SK-N-SH (cell line): ENCODE data around the gene FAAP20. TPM values are rescaled to one million over a fixed set of nuclear protein-coding genes. Genes with fewer than 3 reads are reported as not detected.

Experiments
- CTCF ChIA-PET: fragments of 300-600, 350-600 bp; formaldehyde crosslinking; extraction: SDS; loops from one replicate; lab custom pipeline; 2021; lab: Yijun Ruan, JAX
- POLR2A ChIA-PET: fragments of 350-600 bp; sonication (Branson Sonifier 250); formaldehyde crosslinking; extraction: SDS; loops from one replicate; lab custom pipeline; 2020; ENCODE audit warnings: antibody characterized with exemption, inconsistent platforms; lab: Yijun Ruan, JAX
- DNase-seq: peaks from one replicate; pipeline ENCODE4 v3.0.0; 2012
- H2AFZ ChIP-seq: fragments of 200-600 bp; sonication (generic); 2 replicates; pipeline ENCODE4 v1.8.1; 2016; ENCODE audit warnings: antibody characterized with exemption, mild to moderate bottlenecking, low read depth
- H3F3A ChIP-seq: fragments of 200-600 bp; sonication (generic); replicated peaks from 2 replicates; pipeline ENCODE3; 2016; ENCODE audit warnings: antibody characterized with exemption, mild to moderate bottlenecking; ENCODE audit not compliant: insufficient read depth
- H3K27ac ChIP-seq, 2 experiments: fragments of 200-500 bp in 1 of 2; fragments of 200-600 bp in 1 of 2; sonication (Bioruptor generic) in 1 of 2; sonication (generic), shearing (Covaris generic) in 1 of 2; 2 replicates each; pipeline versions ENCODE4 v1.5.1 to v1.6.1; 2014 to 2016; ENCODE audit warnings: low read depth in 2 of 2, inconsistent platforms in 1 of 2, low read length in 1 of 2, mild to moderate bottlenecking in 1 of 2, mixed read lengths in 1 of 2
- H3K27me3 ChIP-seq: fragments of 200-600 bp; sonication (generic), shearing (Covaris generic); 2 replicates; pipeline ENCODE4 v1.6.1; 2016; ENCODE audit warnings: mixed run types; ENCODE audit not compliant: insufficient read depth
- H3K36me3 ChIP-seq, 2 experiments: fragments of 200-500 bp in 1 of 2; fragments of 200-600 bp in 1 of 2; sonication (Bioruptor generic) in 1 of 2; sonication (generic) in 1 of 2; replicated peaks in 1 of 2; 2 replicates each; pipeline versions ENCODE3 to v1.5.1; 2014 to 2016; ENCODE audit warnings: low read length in 1 of 2, mild to moderate bottlenecking in 1 of 2; ENCODE audit not compliant: insufficient read depth in 2 of 2, control insufficient read depth in 1 of 2
- H3K4me1 ChIP-seq, 2 experiments: fragments of 200-500 bp in 1 of 2; fragments of 200-600 bp in 1 of 2; sonication (Bioruptor generic) in 1 of 2; sonication (generic), shearing (Covaris generic) in 1 of 2; 2 replicates each; pipeline versions ENCODE4 v1.5.1 to v1.6.1; 2014 to 2016; ENCODE audit warnings: low read depth in 1 of 2, low read length in 1 of 2, mixed run types in 1 of 2; ENCODE audit not compliant: insufficient read depth in 2 of 2, control insufficient read depth in 1 of 2
- H3K4me2 ChIP-seq: fragments of 200-600 bp; sonication (generic), shearing (Covaris generic); 2 replicates; pipeline ENCODE4 v1.6.1; 2017; ENCODE audit warnings: mixed run types
- H3K4me3 ChIP-seq, 2 experiments: fragments of 200-500 bp in 1 of 2; fragments of 200-600 bp in 1 of 2; sonication (Bioruptor generic) in 1 of 2; sonication (generic), shearing (Covaris generic) in 1 of 2; 2 replicates each; pipeline versions ENCODE4 v1.5.1 to v1.8.1; 2014 to 2016; ENCODE audit warnings: low read depth in 2 of 2, inconsistent platforms in 1 of 2, low read length in 1 of 2, mild to moderate bottlenecking in 1 of 2, mixed read lengths in 1 of 2, moderate library complexity in 1 of 2
- H3K79me2 ChIP-seq: fragments of 200-600 bp; sonication (generic); 2 replicates; pipeline ENCODE4 v1.8.1; 2017; ENCODE audit warnings: mild to moderate bottlenecking; ENCODE audit not compliant: insufficient read depth
- H3K9ac ChIP-seq: fragments of 200-600 bp; sonication (generic); 2 replicates; pipeline ENCODE4 v1.6.1; 2017; ENCODE audit warnings: mixed run types
- H3K9me2 ChIP-seq: fragments of 200-600 bp; sonication (generic); 2 replicates; pipeline ENCODE4 v1.6.1; 2017; ENCODE audit warnings: mixed run types
- H3K9me3 ChIP-seq: fragments of 200-600 bp; sonication (generic); 2 replicates; pipeline ENCODE4 v1.6.1; 2017; ENCODE audit warnings: mixed run types, mild to moderate bottlenecking, moderate library complexity
- H4K20me1 ChIP-seq: fragments of 200-600 bp; sonication (generic); 2 replicates; pipeline ENCODE4 v1.6.1; 2017; ENCODE audit warnings: mild to moderate bottlenecking, mixed run types; ENCODE audit not compliant: insufficient read depth
- ELF1 ChIP-seq: IDR thresholded peaks from 2 replicates; pipeline ENCODE4 v1.4.0; 2012
- EZH2phosphoT487 ChIP-seq: fragments of 200-600 bp; sonication (generic); IDR thresholded peaks from 2 replicates; pipeline ENCODE4 v1.6.1; 2017; ENCODE audit warnings: low read depth, mixed run types, mild to moderate bottlenecking, antibody characterized with exemption, moderate library complexity, borderline replicate concordance
- FOXJ3 ChIP-seq: sonication (generic); formaldehyde crosslinking; IDR thresholded peaks from 2 replicates; pipeline ENCODE4 v1.5.1; 2020; ENCODE audit warnings: mild to moderate bottlenecking, missing genetic modification reagents
- GATA2 ChIP-seq: sonication (generic); formaldehyde crosslinking; IDR thresholded peaks from 2 replicates; pipeline ENCODE4 v1.5.0; 2020; ENCODE audit warnings: mild to moderate bottlenecking, missing genetic modification reagents
- JUND ChIP-seq: IDR thresholded peaks from 2 replicates; pipeline ENCODE4 v1.4.0; 2012
- MXI1 ChIP-seq: IDR thresholded peaks from 2 replicates; pipeline ENCODE4 v1.6.1; 2012; ENCODE audit warnings: mild to moderate bottlenecking, low read depth, low read length, improper control_type of control experiment
- NFIC ChIP-seq: IDR thresholded peaks from 2 replicates; pipeline ENCODE4 v1.4.0; 2012; ENCODE audit warnings: borderline replicate concordance
- NRF1 ChIP-seq: IDR thresholded peaks from 2 replicates; pipeline ENCODE4 v1.6.1; 2012; ENCODE audit warnings: low read depth, mild to moderate bottlenecking, low read length
- RAD21 ChIP-seq: IDR thresholded peaks from 2 replicates; pipeline ENCODE4 v1.6.1; 2012; ENCODE audit warnings: mild to moderate bottlenecking, low read length
- RCOR1 ChIP-seq: fragments of 150-350 bp; IDR thresholded peaks from 2 replicates; pipeline ENCODE4 v1.6.1; 2017; ENCODE audit warnings: antibody characterized with exemption, low read length
- SIN3A ChIP-seq: IDR thresholded peaks from 2 replicates; pipeline ENCODE4 v1.6.1; 2012; ENCODE audit warnings: low read depth, mild to moderate bottlenecking, low read length, moderate library complexity, borderline replicate concordance
- SMC3 ChIP-seq: IDR thresholded peaks from 2 replicates; pipeline ENCODE4 v1.6.1; 2012; ENCODE audit warnings: low read depth, low read length, improper control_type of control experiment
- TEAD4 ChIP-seq: IDR thresholded peaks from 2 replicates; pipeline ENCODE4 v1.4.0; 2012; ENCODE audit warnings: mild to moderate bottlenecking, borderline replicate concordance; ENCODE audit not compliant: insufficient read depth
- YY1 ChIP-seq: IDR thresholded peaks from 2 replicates; pipeline ENCODE4 v1.4.0; 2012; ENCODE audit warnings: low read depth, mild to moderate bottlenecking
- WGBS: methylation state at CpG from one replicate; pipeline ENCODE4 v1.1.6; 2017; ENCODE audit warnings: low lambda C conversion rate; 5-methylcytosine and 5-hydroxymethylcytosine counted together
- polyA plus RNA-seq, 3 experiments: library from polyadenylated mRNA; depleted of rRNA; stranded (reverse); fragments of >200 nt; gene quantifications; 2 replicates each; pipeline ENCODE4 v1.2.3, GENCODE V29; 2012
- TF ChIP-seq, protein P1 (sequence below): fragments of 150-350 bp; IDR thresholded peaks from 2 replicates; pipeline ENCODE4 v1.6.1; 2016; ENCODE audit warnings: mild to moderate bottlenecking, low read depth, low read length
- TF ChIP-seq, protein P2 (sequence below): fragments of 200-600 bp; sonication (generic); IDR thresholded peaks from 2 replicates; pipeline ENCODE4 v1.6.1; 2017; ENCODE audit warnings: antibody characterized with exemption, mild to moderate bottlenecking, moderate library complexity

Gene FAAP20
- polyA plus RNA-seq, 1 of the 3 experiments (the other 2 are of a cell fraction), result 58.3 TPM

DNA sequence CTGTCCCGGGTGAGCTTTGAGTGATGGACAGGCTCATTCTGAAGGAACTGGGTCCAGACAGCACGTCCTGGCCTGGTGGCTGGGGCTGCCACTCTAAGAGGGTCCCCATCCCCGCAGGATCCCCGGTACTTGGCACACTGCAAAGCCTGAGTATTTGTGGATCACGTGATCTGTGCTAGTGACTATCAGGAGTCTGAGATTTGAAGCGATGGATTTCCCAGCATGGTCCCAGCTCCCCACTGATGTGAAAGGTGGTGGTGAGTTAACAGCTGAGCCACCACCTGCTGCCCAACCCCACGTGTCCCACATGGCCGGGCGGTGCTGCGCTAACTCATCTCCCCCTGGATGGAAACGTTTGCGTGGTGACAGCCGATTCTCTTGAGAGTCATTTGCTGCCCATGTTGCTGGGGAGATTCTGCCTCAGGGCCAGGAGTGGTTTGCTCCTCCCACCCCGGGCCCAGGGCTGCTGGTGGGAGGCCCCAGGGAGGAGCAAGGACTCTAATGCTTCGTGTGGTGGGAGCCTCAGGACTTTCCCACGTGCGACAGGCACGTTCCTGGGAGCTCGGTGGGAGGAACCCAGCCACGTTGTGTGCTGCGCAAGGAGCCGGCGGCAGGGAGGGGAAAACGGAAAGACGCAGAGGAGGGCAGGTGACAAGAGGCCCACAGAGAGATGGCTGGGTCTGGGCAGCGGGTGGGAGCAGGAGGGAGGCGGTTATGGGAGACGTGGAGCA, 15.1 kb downstream of the FAAP20 start:
- H3K27ac ChIP-seq, result no peak overlapping the region; a peak in 1 of 4 replicates
- H3K27me3 ChIP-seq, result no peaks in the 10 kb centered on the region
- no peaks in the 10 kb centered on the region for H3K9me3 ChIP-seq
- H3K4me1 ChIP-seq, result peaks cover 0 to under 1% of the 10 kb centered on the region in 2 experiments; a peak in 1 of 4 replicates
- no peak overlapping the region for H3K9ac ChIP-seq
- no peak for DNase-seq
- H3K4me2 ChIP-seq, result no peak overlapping the region
- H3K4me3 ChIP-seq, result no peak overlapping the region
- TF ChIP-seq, protein P1, sequence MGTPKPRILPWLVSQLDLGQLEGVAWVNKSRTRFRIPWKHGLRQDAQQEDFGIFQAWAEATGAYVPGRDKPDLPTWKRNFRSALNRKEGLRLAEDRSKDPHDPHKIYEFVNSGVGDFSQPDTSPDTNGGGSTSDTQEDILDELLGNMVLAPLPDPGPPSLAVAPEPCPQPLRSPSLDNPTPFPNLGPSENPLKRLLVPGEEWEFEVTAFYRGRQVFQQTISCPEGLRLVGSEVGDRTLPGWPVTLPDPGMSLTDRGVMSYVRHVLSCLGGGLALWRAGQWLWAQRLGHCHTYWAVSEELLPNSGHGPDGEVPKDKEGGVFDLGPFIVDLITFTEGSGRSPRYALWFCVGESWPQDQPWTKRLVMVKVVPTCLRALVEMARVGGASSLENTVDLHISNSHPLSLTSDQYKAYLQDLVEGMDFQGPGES, result no peak
- TF ChIP-seq, protein P2, sequence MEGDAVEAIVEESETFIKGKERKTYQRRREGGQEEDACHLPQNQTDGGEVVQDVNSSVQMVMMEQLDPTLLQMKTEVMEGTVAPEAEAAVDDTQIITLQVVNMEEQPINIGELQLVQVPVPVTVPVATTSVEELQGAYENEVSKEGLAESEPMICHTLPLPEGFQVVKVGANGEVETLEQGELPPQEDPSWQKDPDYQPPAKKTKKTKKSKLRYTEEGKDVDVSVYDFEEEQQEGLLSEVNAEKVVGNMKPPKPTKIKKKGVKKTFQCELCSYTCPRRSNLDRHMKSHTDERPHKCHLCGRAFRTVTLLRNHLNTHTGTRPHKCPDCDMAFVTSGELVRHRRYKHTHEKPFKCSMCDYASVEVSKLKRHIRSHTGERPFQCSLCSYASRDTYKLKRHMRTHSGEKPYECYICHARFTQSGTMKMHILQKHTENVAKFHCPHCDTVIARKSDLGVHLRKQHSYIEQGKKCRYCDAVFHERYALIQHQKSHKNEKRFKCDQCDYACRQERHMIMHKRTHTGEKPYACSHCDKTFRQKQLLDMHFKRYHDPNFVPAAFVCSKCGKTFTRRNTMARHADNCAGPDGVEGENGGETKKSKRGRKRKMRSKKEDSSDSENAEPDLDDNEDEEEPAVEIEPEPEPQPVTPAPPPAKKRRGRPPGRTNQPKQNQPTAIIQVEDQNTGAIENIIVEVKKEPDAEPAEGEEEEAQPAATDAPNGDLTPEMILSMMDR, result no peak
- no peak for TF ChIP-seq SMC3
- H2AFZ ChIP-seq, result no peak overlapping the region
- no peaks in the 10 kb centered on the region for H3K9me2 ChIP-seq
- CTCF ChIA-PET, result no interaction called here
- H3K36me3 ChIP-seq, result peaks cover 0 to 3% of the 10 kb centered on the region in 2 experiments
- no peaks in the 10 kb centered on the region for H3F3A ChIP-seq
- 91% methylated on average over 25 of the region's 28 CpGs for WGBS
- POLR2A ChIA-PET, result interaction anchor here (0.9 kb wide), 1 partner anchor 11 kb away, joined by 4 read pairs; no protein-coding TSS in a partner anchor
- no peaks in the 10 kb centered on the region for H4K20me1 ChIP-seq
- no peaks in the 10 kb centered on the region for H3K79me2 ChIP-seq

DNA sequence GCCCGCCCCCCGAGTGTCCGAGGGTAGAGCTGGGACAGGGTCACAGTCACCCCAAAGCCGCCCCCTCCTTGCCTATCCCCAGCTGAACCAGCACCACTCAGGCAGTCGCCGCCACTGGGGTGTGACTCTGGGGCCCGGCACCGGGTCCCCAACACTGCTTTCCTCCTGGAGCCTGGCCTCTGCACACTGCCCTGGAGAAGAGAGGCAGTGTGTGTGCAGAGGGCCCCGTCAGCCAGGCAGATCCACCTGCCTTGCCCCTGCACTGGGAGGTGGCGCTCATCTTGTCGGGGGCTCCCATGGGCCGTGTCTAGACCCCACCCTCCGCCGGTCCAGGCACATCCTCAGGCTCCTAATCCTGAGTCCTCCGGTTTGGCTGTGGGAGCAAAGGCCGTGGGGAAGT, 15.7 kb downstream of the FAAP20 start:
- no peaks in the 10 kb centered on the region for H3F3A ChIP-seq
- no peaks in the 10 kb centered on the region for H3K9me2 ChIP-seq
- TF ChIP-seq RCOR1 (no peak), SMC3 (no peak), YY1 (no peak), NRF1 (no peak), TEAD4 (no peak), RAD21 (no peak), FOXJ3 (CRISPR knock-in tag) (no peak), SIN3A (no peak), JUND (no peak), EZH2phosphoT487 (no peak), MXI1 (no peak), ELF1 (no peak), GATA2 (CRISPR knock-in tag) (no peak), NFIC (no peak)
- TF ChIP-seq, protein P1, result no peak
- TF ChIP-seq, protein P2, result no peak
- no peaks in the 10 kb centered on the region for H4K20me1 ChIP-seq
- no peaks in the 10 kb centered on the region for H3K27me3 ChIP-seq
- H2AFZ ChIP-seq, result no peak overlapping the region
- ChIA-PET CTCF (no interaction called here), POLR2A (no interaction called here)
- H3K79me2 ChIP-seq, result no peaks in the 10 kb centered on the region
- no peak for DNase-seq
- H3K4me2 ChIP-seq, result no peak overlapping the region
- no peak overlapping the region for H3K4me3 ChIP-seq
- H3K4me1 ChIP-seq, result peaks cover 0 to 2% of the 10 kb centered on the region in 2 experiments; a peak in 1 of 4 replicates
- 95% methylated on average over 4 of the region's 16 CpGs for WGBS
- peaks cover 0 to 3% of the 10 kb centered on the region in 2 experiments for H3K36me3 ChIP-seq
- no peaks in the 10 kb centered on the region for H3K9me3 ChIP-seq
- H3K27ac ChIP-seq, result no peak overlapping the region; a peak in 1 of 4 replicates
- H3K9ac ChIP-seq, result no peak overlapping the region
